NCI-H82 treated with DMSO at 0.1 percent for 48 hours (cell line): ENCODE measurements around the gene TEX9.
"Not testable (repeated sequence)": the region's sequence is repeated elsewhere in the genome, so short reads cannot be mapped to it uniquely, and the experiment has no call there.

ENCODE experiments used
- DNase-seq: peaks from one replicate; lab custom pipeline; 2025; ENCODE audit not compliant: unreplicated experiment; lab: John Stamatoyannopoulos, UW

TEX9 gene

GRCh38 chr15:56365075-56365711 lies at the start of gene TEX9:
Gene TEX9 (plus strand): TSS chr15:56365426. CDS start chr15:56365451, 25 bp downstream.
- DNase-seq, result peak; percentile 47

- not testable (repeated sequence) for DNase-seq
Measured at GRCh38 chr15:56316561-56316960, 48.7 kb upstream of the TEX9 start.

- no peak for DNase-seq
Measured at GRCh38 chr15:56320316-56320715, 44.9 kb upstream of the TEX9 start.

GRCh38 chr15:56320861-56321260 lies 44.4 kb upstream of the TEX9 start:
- DNase-seq, result no peak

- DNase-seq, result no peak
Measured at GRCh38 chr15:56322444-56322843, 42.8 kb upstream of the TEX9 start.

- DNase-seq, result no peak
Measured at GRCh38 chr15:56323435-56323834, 41.8 kb upstream of the TEX9 start.

GRCh38 chr15:56325186-56325585 lies 40.0 kb upstream of the TEX9 start:
- no peak for DNase-seq

- no peak for DNase-seq
Measured at GRCh38 chr15:56327721-56328502, 37.3 kb upstream of the TEX9 start.

GRCh38 chr15:56337084-56337725 lies 28.0 kb upstream of the TEX9 start:
- DNase-seq, result peak; percentile 49

- DNase-seq, result no peak
Measured at GRCh38 chr15:56339594-56339993, 25.6 kb upstream of the TEX9 start.

- no peak for DNase-seq
Measured at GRCh38 chr15:56341201-56341600, 24.0 kb upstream of the TEX9 start.

- no peak for DNase-seq
Measured at GRCh38 chr15:56342653-56343052, 22.6 kb upstream of the TEX9 start.

GRCh38 chr15:56343879-56344278 lies 21.3 kb upstream of the TEX9 start:
- DNase-seq, result no peak

GRCh38 chr15:56344336-56344735 lies 20.9 kb upstream of the TEX9 start:
- no peak for DNase-seq

- no peak for DNase-seq
Measured at GRCh38 chr15:56346414-56346813, 18.8 kb upstream of the TEX9 start.

GRCh38 chr15:56349554-56349953 lies 15.7 kb upstream of the TEX9 start:
- no peak for DNase-seq

- DNase-seq, result no peak
Measured at GRCh38 chr15:56351353-56351752, 13.9 kb upstream of the TEX9 start.

- no peak for DNase-seq
Measured at GRCh38 chr15:56351957-56352506, 13.2 kb upstream of the TEX9 start.

GRCh38 chr15:56353119-56353518 lies 12.1 kb upstream of the TEX9 start:
- DNase-seq, result no peak

GRCh38 chr15:56353740-56354139 lies 11.5 kb upstream of the TEX9 start:
- no peak for DNase-seq

GRCh38 chr15:56356616-56357015 lies 8.6 kb upstream of the TEX9 start:
- no peak for DNase-seq

- DNase-seq, result no peak
Measured at GRCh38 chr15:56358604-56359003, 6.6 kb upstream of the TEX9 start.
